DND-41 (cell line): ENCODE data around the gene MED28.

Experiments used
- ATAC-seq: fragments of 200-7000 bp; cut with Tn5 transposase; 3 replicates; pipeline ENCODE4 v1.9.1; 2021; ENCODE audit warnings: low read depth; ENCODE audit not compliant: insufficient read depth
- DNase-seq: peaks from one replicate; pipeline ENCODE4 v3.0.0-alpha.2; 2020
- H2AFZ ChIP-seq: 2 replicates; pipeline ENCODE4 v1.6.0; 2012; ENCODE audit warnings: low read depth, low read length
- H3K27ac ChIP-seq: 2 replicates; pipeline ENCODE4 v1.5.1; 2012; ENCODE audit warnings: low read length, inconsistent platforms
- H3K27me3 ChIP-seq: fragments of 200-600 bp; sonication (generic); 2 replicates; pipeline ENCODE4 v1.6.0; 2012; ENCODE audit warnings: low read length, mild to moderate bottlenecking, inconsistent platforms; ENCODE audit not compliant: insufficient read depth, poor library complexity
- H3K36me3 ChIP-seq: 2 replicates; pipeline ENCODE4 v1.5.1; 2012; ENCODE audit warnings: low read length, inconsistent platforms; ENCODE audit not compliant: insufficient read depth
- H3K4me1 ChIP-seq: 2 replicates; pipeline ENCODE4 v1.5.1; 2012; ENCODE audit warnings: mild to moderate bottlenecking, low read length; ENCODE audit not compliant: insufficient read depth
- H3K4me2 ChIP-seq: 2 replicates; pipeline ENCODE4 v1.6.0; 2012; ENCODE audit warnings: mild to moderate bottlenecking, moderate library complexity, low read length, inconsistent platforms; ENCODE audit not compliant: insufficient read depth
- H3K4me3 ChIP-seq, 2 experiments: fragments of 200-600 bp in 1 of 2; shearing (Covaris generic) in 1 of 2; 2 replicates each; pipeline ENCODE4 v1.5.1; 2012 to 2016; ENCODE audit warnings: inconsistent platforms in 2 of 2, low read length in 2 of 2, mild to moderate bottlenecking in 2 of 2, low read depth in 1 of 2, moderate library complexity in 1 of 2
- H3K79me2 ChIP-seq: 2 replicates; pipeline ENCODE4 v1.6.0; 2012; ENCODE audit warnings: low read length, inconsistent platforms; ENCODE audit not compliant: insufficient read depth
- H3K9ac ChIP-seq: 2 replicates; pipeline ENCODE4 v1.6.0; 2012; ENCODE audit warnings: low read depth, mild to moderate bottlenecking, inconsistent platforms, low read length, moderate library complexity
- H3K9me3 ChIP-seq: 2 replicates; pipeline ENCODE4 v1.5.1; 2012; ENCODE audit warnings: low read length, moderate library complexity, mild to moderate bottlenecking, inconsistent platforms; ENCODE audit not compliant: insufficient read depth, severe bottlenecking
- H4K20me1 ChIP-seq: 2 replicates; pipeline ENCODE4 v1.6.0; 2012; ENCODE audit warnings: low read length; ENCODE audit not compliant: insufficient read depth
- EZH2 ChIP-seq: IDR thresholded peaks from 3 replicates; pipeline ENCODE4 v1.6.1; 2012; ENCODE audit warnings: borderline replicate concordance, low read depth, mild to moderate bottlenecking, moderate library complexity, low read length, inconsistent platforms; ENCODE audit not compliant: severe bottlenecking
- TF ChIP-seq, protein P1 (sequence below): IDR thresholded peaks from 2 replicates; pipeline ENCODE4 v1.5.1; 2012; ENCODE audit warnings: borderline replicate concordance, low read length, moderate library complexity, mild to moderate bottlenecking; ENCODE audit not compliant: poor library complexity, severe bottlenecking; ENCODE audit errors: extremely low read depth

The MED28 gene

DNA sequence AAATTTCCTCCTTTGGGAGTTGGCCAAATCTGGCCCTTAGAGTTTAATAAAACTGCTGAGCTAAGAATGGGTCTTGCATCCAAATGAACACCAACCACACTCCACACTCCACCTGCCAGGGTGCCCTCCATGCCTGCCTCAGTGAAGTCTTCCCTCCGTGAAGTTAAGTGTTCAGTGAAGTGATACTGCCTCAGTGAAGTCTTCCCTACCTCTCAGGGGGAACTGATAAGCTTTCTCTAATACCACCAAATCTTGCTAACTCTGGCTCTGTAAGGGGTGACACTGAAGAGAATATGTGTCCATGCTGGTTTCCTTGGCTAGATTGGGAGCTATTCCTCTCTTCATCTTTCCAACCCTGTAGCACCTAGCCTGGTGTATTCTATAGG lies 27.9 kb downstream of the MED28 start:
- Histone ChIP-seq H3K36me3 (peaks cover 12% of the 10 kb centered on the region; the same call in 1 of the 2 replicates), H3K27ac (no peak overlapping the region), H3K9ac (no peak overlapping the region), H3K79me2 (no peaks in the 10 kb centered on the region), H3K4me1 (no peaks in the 10 kb centered on the region), H3K4me2 (no peak overlapping the region), H4K20me1 (peaks cover 5% of the 10 kb centered on the region), H2AFZ (no peak overlapping the region), H3K4me3 (no peak overlapping the region), H3K9me3 (peaks cover 3% of the 10 kb centered on the region), H3K27me3 (no peaks in the 10 kb centered on the region)
- peak; percentile 10; the same call in 1 of the 3 replicates for ATAC-seq
- TF ChIP-seq, protein P1, sequence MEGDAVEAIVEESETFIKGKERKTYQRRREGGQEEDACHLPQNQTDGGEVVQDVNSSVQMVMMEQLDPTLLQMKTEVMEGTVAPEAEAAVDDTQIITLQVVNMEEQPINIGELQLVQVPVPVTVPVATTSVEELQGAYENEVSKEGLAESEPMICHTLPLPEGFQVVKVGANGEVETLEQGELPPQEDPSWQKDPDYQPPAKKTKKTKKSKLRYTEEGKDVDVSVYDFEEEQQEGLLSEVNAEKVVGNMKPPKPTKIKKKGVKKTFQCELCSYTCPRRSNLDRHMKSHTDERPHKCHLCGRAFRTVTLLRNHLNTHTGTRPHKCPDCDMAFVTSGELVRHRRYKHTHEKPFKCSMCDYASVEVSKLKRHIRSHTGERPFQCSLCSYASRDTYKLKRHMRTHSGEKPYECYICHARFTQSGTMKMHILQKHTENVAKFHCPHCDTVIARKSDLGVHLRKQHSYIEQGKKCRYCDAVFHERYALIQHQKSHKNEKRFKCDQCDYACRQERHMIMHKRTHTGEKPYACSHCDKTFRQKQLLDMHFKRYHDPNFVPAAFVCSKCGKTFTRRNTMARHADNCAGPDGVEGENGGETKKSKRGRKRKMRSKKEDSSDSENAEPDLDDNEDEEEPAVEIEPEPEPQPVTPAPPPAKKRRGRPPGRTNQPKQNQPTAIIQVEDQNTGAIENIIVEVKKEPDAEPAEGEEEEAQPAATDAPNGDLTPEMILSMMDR: no peak
- no peak for TF ChIP-seq EZH2
- no peak for DNase-seq

DNA sequence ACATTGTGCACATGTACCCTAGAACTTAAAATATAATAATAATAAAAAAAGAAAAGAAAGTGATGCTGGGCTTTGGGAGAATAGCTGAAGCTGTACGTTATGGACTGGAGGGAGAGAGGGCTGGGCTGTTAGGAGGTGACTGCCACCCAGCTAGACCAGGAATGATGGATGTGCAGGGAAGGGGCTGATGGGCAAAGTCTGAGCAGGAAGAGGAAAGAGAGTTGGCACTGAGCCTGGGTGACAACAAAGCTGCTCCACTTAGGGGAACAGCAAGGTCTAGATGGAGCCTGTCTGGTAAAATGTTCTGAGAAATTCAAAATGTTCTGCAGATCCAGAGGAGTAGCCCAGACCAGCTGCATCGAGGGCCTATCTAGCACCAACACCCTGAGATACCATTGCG lies 32.3 kb downstream of the MED28 start:
- Histone ChIP-seq H4K20me1 (no peaks in the 10 kb centered on the region), H3K4me1 (peaks cover 10% of the 10 kb centered on the region), H3K9ac (no peak overlapping the region), H3K4me2 (no peak overlapping the region), H3K27me3 (no peaks in the 10 kb centered on the region), H3K27ac (no peak overlapping the region), H3K9me3 (peaks cover 3% of the 10 kb centered on the region), H3K4me3 (no peak overlapping the region), H3K79me2 (no peaks in the 10 kb centered on the region), H2AFZ (no peak overlapping the region), H3K36me3 (no peaks in the 10 kb centered on the region)
- ATAC-seq (no peak), DNase-seq (no peak)
- TF ChIP-seq EZH2: no peak
- TF ChIP-seq, protein P1: no peak

DNA sequence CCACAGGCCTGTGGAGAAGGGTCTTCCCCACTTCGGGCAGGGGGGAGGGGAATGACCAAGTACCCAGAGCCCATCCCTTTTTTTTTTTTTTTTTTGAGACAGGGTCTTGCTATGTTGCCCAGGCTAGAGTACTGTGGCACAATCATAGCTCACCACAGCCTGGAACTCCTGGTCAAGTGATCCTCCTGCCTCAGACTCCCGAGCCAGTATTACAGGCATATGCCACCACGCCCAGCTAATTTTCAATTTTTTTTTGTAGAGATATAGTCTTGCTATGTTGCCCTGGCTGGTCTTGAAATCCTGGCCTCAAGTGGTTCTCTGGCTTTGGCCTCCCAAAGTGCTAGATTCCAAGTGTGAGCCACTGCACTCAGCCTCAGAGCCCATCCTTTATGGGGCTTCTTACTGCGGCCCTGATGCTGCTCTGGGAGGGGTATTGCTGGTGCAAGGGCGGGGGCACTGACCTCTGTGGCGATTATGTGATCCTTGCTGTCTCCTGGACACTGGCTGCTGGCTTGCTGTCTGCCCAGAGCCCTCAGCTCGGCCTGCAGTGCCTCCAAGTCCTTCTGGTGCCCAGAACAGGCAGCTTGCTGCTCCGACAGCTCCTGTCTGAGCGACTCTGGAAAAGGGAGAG lies 32.9 kb downstream of the MED28 start:
- Histone ChIP-seq H3K4me2 (no peak overlapping the region), H2AFZ (no peak overlapping the region), H3K79me2 (no peaks in the 10 kb centered on the region), H3K9me3 (peaks cover 3% of the 10 kb centered on the region), H3K4me1 (peaks cover 12% of the 10 kb centered on the region), H3K9ac (no peak overlapping the region), H3K27me3 (no peaks in the 10 kb centered on the region), H3K36me3 (no peaks in the 10 kb centered on the region), H4K20me1 (no peaks in the 10 kb centered on the region), H3K4me3 (no peak overlapping the region), H3K27ac (no peak overlapping the region)
- DNase-seq (no peak), ATAC-seq (no peak)
- no peak for TF ChIP-seq EZH2
- TF ChIP-seq, protein P1: no peak
